Body of pancreas (tissue), 4 donors: ENCODE data around the gene TRAPPC2L. TPM values are rescaled to one million over a fixed set of nuclear protein-coding genes. Genes with fewer than 3 reads are reported as not detected.

Experiments used
- ATAC-seq: fragments of 150-250 bp; one replicate; pipeline ENCODE4 v1.9.1; 2016
- DNase-seq, 4 donors: peaks; one replicate each; pipeline ENCODE4 v3.0.0-alpha.2; 2019
- H3K27ac ChIP-seq, 4 donors: fragments of 200-600 bp; sonication (generic); 1 replicate in 3 of 4; 2 replicates in 1 of 4; pipeline versions ENCODE4 v1.5.1 to v1.6.1; 2016 to 2019; ENCODE audit warnings: mild to moderate bottlenecking in 1 of 4, mixed read lengths in 1 of 4, moderate library complexity in 1 of 4
- H3K27me3 ChIP-seq, 2 donors: fragments of 200-600 bp; sonication (generic); one replicate each; pipeline ENCODE4 v1.6.0; 2016; ENCODE audit warnings: mild to moderate bottlenecking in 1 of 2
- H3K36me3 ChIP-seq, 2 donors: fragments of 200-600 bp; sonication (generic); replicated peaks in 1 of 2; 2 replicates each; pipeline ENCODE4 v1.5.1; 2016; ENCODE audit warnings: low read depth in 2 of 2; ENCODE audit not compliant: insufficient read depth in 1 of 2
- H3K4me1 ChIP-seq: fragments of 200-600 bp; sonication (generic); one replicate; pipeline ENCODE4 v1.6.0; 2016
- H3K4me3 ChIP-seq, 2 donors: fragments of 200-600 bp; sonication (generic); 1 replicate in 1 of 2; 2 replicates in 1 of 2; pipeline ENCODE4 v1.5.1; 2016 to 2019
- H3K9me3 ChIP-seq, 3 donors: fragments of 200-600 bp; sonication (generic); 1 replicate in 2 of 3; 2 replicates in 1 of 3; pipeline ENCODE4 v1.5.1; 2016
- CTCF ChIP-seq, 7 experiments: fragments of 450-650 bp in 4 of 7; fragments of 200-600 bp in 3 of 7; sonication (generic) in 3 of 7; IDR thresholded peaks; one replicate each; pipeline ENCODE4 v1.5.1; 2016 to 2019; ENCODE audit warnings: antibody characterized with exemption in 7 of 7
- POLR2A ChIP-seq, 3 donors: fragments of 450-650 bp; IDR thresholded peaks; one replicate each; pipeline ENCODE4 v1.6.1; 2016; ENCODE audit warnings: antibody characterized with exemption in 3 of 3, mild to moderate bottlenecking in 2 of 3
- WGBS, 2 donors: methylation state at CpG; one replicate each; pipeline ENCODE4 v1.1.5; 2017; 5-methylcytosine and 5-hydroxymethylcytosine counted together
- intact Hi-C: fragments of 100-400 bp; cut with DNase I; formaldehyde crosslinking; loops from one replicate; pipeline ENCODE4 v1.15.1; 2023
- total RNA-seq, 2 donors: library from RNA; depleted of rRNA; stranded (reverse); fragments of >200 nt; gene quantifications; one replicate each; pipeline ENCODE4 v1.1.0, GENCODE V29; 2016

The TRAPPC2L gene
- total RNA-seq, 2 donors from 2014 or later: 7.6 to 35.5 TPM

- intact Hi-C loops: loop anchor here (10.0 kb wide), 1 partner anchor 399 kb away; the partner anchor contains the start of gene ZNF778
- no peak for ATAC-seq
Observed at GRCh38 chr16:88815901-88816589, 40.9 kb upstream of the TRAPPC2L start.

GRCh38 chr16:88816736-88817535, 40.0 kb upstream of the TRAPPC2L start:
- Histone ChIP-seq H3K9me3 (no peaks in the 10 kb centered on the region), H3K4me3 (no peak overlapping the region), H3K36me3 (peaks cover 0 to under 1% of the 10 kb centered on the region in 2 donors), H3K27ac (no peak overlapping the region), H3K27me3 (no peaks in the 10 kb centered on the region), H3K4me1 (peaks cover 15% of the 10 kb centered on the region)
- 75 to 76% methylated on average over 14 to 38 of the region's 41 CpGs for WGBS, 2 donors
- no peak for ATAC-seq
- DNase-seq: no peak
- intact Hi-C loops: loop anchor here (10.0 kb wide), 1 partner anchor 398 kb away; the partner anchor contains the start of gene ZNF778
- TF ChIP-seq POLR2A (IDR thresholded peaks at IDR 0.05): no peak

More at GRCh38 chr16:88815901-88816589, 40.9 kb upstream of the TRAPPC2L start:
- Histone ChIP-seq H3K9me3 (no peaks in the 10 kb centered on the region), H3K4me3 (no peak overlapping the region), H3K27ac (no peak overlapping the region), H3K36me3 (no peaks in the 10 kb centered on the region), H3K27me3 (no peaks in the 10 kb centered on the region), H3K4me1 (peaks cover 20% of the 10 kb centered on the region)
- TF ChIP-seq CTCF (IDR thresholded peaks at IDR 0.05) (peak; percentile 66 to 83 (median 79)), POLR2A (IDR thresholded peaks at IDR 0.05) (no peak)
- peak; percentile 57 to 69 (median 60) for DNase-seq
- 21% methylated on average over 14 of the region's 19 CpGs; no CpG with 5 or more reads in 1 of the 2 donors for WGBS, 2 donors

- ATAC-seq (no peak), DNase-seq (no peak)
- peaks cover 0 to 4% of the 10 kb centered on the region in 2 donors for H3K36me3 ChIP-seq
- H3K9me3 ChIP-seq: no peaks in the 10 kb centered on the region
- H3K27me3 ChIP-seq: no peaks in the 10 kb centered on the region
- TF ChIP-seq CTCF (IDR thresholded peaks at IDR 0.05) (no peak), POLR2A (IDR thresholded peaks at IDR 0.05) (no peak)
- intact Hi-C loops: loop anchor here (10.0 kb wide), 1 partner anchor 397 kb away; the partner anchor contains the start of gene ZNF778
- no peak overlapping the region for H3K4me3 ChIP-seq
- WGBS, 2 donors: 76 to 83% methylated on average over 7 to 40 of the region's 40 CpGs
- H3K4me1 ChIP-seq: peaks cover 5% of the 10 kb centered on the region
- H3K27ac ChIP-seq: no peak overlapping the region
Observed at GRCh38 chr16:88817785-88818574, 38.9 kb upstream of the TRAPPC2L start.

- no peak for DNase-seq
Observed at GRCh38 chr16:88818575-88818874, 38.4 kb upstream of the TRAPPC2L start.

More at GRCh38 chr16:88818575-88818874, 38.4 kb upstream of the TRAPPC2L start:
- Histone ChIP-seq H3K4me3 (no peak overlapping the region), H3K36me3 (peaks cover 0 to 4% of the 10 kb centered on the region in 2 donors), H3K27ac (no peak overlapping the region), H3K9me3 (no peaks in the 10 kb centered on the region), H3K27me3 (no peaks in the 10 kb centered on the region), H3K4me1 (no peaks in the 10 kb centered on the region)
- TF ChIP-seq CTCF (IDR thresholded peaks at IDR 0.05) (no peak), POLR2A (IDR thresholded peaks at IDR 0.05) (no peak)
- no peak for ATAC-seq
- WGBS, 2 donors: 86 to 87% methylated on average over 18 of the region's 18 CpGs
- intact Hi-C loops: loop anchor here (10.0 kb wide), 1 partner anchor 396 kb away; the partner anchor contains the start of gene ZNF778
